ENCODE data around the gene PRRG1.
"Not testable (repeated sequence)": the region's sequence is repeated elsewhere in the genome, so short reads cannot be mapped to it uniquely, and the experiment has no call there.

Gene PRRG1

GRCh38 chrX:37472836-37473235 is 123.7 kb downstream of the PRRG1 start:
- no peak for DNase-seq (ENCODE audit: low spot score)

- DNase-seq (ENCODE audit: low spot score): no peak
These were observed 125.3 kb downstream of the PRRG1 start for GRCh38 chrX:37474478-37474877.

DNA sequence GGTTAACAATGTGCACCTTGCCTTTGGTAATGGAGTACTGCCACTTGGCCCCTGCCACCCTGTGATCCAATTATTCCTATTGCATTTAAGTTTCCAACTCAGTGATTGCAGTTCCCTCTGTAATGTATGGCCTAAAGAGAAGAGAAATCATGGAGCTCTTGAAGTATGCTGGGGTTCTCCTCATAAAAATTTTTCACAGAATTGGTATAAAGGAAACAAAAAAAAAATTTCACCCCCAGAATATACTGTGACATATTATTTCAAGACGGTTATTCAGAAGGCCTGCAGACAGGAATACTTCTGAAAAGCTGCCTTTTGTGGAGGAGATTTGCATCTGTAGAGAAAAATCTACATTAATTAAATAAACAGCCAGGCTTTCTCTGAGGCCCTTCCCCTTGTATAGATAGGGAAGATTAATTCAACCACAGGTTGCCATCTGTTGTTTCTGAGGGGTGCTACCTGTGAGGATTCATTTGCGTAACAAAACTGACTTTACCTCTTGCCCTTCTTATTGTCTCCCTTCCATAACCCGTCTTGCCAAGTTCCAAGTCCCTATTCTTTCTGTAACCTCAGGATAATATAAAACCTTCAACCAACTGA is 127.5 kb downstream of the PRRG1 start:
- no peak for DNase-seq (ENCODE audit: low spot score)

DNA sequence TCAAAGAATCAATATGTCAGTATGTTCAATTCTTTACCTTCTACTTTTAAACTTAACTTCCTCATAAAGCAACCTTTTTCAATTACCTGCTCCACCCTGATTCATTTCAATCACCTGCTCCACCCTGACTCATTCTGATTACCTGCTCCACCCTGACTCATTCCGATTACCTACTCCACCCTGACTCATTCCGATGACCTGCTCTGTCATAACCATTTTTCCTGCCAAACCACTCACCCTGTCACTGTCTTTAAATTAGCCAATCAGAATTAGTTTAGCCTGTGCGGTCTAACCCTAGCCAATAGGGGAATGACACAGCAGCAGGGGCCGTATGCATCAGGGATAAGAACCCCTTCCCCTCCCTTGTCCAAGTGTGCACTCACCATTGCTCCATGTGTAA is 135.2 kb downstream of the PRRG1 start:
- not testable (repeated sequence) for DNase-seq (ENCODE audit: low spot score)

GRCh38 chrX:37485429-37485828 is 136.3 kb downstream of the PRRG1 start:
- DNase-seq (ENCODE audit: low spot score): no peak

- no peak for DNase-seq (ENCODE audit: low spot score)
These were observed 138.1 kb downstream of the PRRG1 start for GRCh38 chrX:37487271-37487670.

GRCh38 chrX:37488323-37488722 is 139.2 kb downstream of the PRRG1 start:
- DNase-seq (ENCODE audit: low spot score): no peak

DNA sequence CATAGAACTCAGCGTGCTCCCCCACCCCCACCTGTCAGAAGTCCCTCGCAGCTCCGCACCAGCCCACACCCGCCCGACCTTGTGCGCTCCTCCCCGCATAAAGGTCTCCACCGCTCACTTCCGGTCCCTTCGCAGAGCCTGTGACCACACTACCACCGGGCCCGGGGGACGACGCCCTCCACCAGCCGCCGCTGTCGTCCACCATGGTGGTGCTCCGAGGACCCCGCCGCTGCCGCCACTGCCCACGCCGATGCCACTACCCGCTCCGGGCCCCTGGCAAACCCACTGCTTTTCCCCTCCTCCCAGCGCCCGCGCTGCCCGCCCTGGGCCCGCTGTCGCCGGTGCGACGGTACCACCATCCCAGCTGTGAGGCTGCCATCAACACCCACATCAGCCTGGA is 142.5 kb downstream of the PRRG1 start:
- DNase-seq (ENCODE audit: low spot score): no peak

DNA sequence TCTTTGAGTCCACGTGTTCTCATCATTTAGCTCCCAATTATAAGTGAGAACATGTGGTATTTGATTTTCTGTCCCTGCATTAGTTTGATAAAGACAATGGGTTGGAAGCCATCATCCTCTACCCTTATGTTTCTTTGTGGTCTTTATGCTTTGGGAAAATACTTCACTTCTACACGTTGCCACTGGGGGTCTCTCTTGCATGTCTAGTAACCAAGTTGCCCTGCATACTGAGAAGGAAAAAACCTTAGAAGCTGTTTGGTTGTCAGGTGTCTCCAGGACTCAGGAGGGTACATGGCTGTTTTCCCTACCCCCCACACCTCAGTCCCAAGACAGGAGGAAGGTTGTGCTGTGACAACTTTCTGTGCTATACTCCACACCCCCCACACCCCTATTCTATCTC is 146.6 kb downstream of the PRRG1 start:
- not testable (repeated sequence) for DNase-seq (ENCODE audit: low spot score)

DNA sequence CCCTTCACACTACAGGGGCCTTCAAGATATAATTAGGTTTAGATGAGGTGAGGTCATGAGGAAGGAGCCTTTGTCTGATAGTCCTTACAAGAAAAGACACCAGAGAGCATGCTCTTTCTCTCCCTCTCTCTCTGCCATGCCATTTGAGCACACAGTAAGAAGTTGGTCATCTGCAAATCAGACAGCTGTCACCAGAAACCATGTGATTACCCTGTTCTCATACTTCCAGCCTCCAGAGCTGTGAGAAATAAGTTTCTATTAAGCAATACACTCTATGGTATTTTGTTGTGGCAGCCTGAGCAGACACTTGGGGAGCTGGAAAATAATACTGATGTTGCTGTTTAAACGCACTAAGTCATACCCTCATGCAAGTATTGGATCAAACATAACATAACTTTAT is 148.0 kb downstream of the PRRG1 start:
- DNase-seq (ENCODE audit: low spot score): not testable (repeated sequence)

GRCh38 chrX:37498323-37498722 is 149.2 kb downstream of the PRRG1 start:
- not testable (repeated sequence) for DNase-seq (ENCODE audit: low spot score)

DNA sequence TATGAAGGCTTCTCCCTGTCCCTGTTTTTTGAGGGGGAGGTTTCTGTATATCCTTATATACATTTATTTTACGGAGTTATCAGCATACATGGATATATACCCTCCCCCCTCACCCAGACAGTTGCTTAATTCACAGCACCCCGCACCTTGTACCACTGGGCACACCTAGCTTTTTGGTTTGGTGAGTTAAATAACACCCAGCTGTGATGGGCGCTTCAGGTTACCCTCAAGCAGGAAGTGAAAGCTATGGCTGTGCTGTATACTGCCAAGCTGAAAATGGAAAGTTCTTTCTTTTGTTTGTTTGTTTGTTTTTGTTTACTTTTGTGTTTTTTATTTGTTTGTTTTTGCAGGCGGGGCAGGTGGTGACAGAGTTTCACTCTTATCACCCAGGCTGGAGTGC is 150.5 kb downstream of the PRRG1 start:
- not testable (repeated sequence) for DNase-seq (ENCODE audit: low spot score)

GRCh38 chrX:37504991-37505390 is 155.8 kb downstream of the PRRG1 start:
- no peak for DNase-seq (ENCODE audit: low spot score)

Measured in GM03348 (cell line).